Measurements from ENCODE around the gene ACAA1.

ACAA1 gene

DNA sequence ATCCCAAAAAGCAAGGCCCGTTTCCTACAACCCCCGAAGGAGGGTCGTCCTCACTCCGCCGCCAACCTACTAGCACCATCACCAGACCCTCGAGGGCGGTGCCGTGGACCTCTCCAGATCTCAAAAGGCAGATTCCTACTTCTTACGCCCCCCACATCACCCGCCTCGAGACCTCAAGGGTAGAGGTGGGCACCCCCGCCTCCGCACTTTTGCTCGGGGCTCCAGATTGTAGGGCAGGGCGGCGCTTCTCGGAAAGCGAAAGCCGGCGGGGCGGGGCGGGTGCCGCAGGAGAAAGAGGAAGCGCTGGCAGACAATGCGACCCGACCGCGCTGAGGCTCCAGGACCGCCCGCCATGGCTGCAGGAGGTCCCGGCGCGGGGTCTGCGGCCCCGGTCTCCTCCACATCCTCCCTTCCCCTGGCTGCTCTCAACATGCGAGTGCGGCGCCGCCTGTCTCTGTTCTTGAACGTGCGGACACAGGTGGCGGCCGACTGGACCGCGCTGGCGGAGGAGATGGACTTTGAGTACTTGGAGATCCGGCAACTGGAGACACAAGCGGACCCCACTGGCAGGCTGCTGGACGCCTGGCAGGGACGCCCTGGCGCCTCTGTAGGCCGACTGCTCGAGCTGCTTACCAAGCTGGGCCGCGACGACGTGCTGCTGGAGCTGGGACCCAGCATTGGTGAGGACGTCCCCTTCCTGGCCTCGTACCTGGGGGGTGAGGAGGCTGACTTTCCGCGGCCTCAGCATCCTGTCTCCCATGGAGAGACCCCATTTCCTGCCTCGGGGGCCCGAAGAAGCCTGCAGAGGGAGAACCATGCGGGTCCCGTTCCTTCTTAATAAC, 1.6 kb upstream of the ACAA1 start, which contains the start of gene MYD88:
TSS of gene MYD88 (plus strand) at position 313 of the 842 bp plus-strand sequence. CDS start at position 353, 40 bp downstream.
- peak; percentile 51; the same call in 1 of the 2 replicates for TF ChIP-seq ZFX (IDR thresholded peaks at IDR 0.05)
- TF ChIP-seq, protein P1, sequence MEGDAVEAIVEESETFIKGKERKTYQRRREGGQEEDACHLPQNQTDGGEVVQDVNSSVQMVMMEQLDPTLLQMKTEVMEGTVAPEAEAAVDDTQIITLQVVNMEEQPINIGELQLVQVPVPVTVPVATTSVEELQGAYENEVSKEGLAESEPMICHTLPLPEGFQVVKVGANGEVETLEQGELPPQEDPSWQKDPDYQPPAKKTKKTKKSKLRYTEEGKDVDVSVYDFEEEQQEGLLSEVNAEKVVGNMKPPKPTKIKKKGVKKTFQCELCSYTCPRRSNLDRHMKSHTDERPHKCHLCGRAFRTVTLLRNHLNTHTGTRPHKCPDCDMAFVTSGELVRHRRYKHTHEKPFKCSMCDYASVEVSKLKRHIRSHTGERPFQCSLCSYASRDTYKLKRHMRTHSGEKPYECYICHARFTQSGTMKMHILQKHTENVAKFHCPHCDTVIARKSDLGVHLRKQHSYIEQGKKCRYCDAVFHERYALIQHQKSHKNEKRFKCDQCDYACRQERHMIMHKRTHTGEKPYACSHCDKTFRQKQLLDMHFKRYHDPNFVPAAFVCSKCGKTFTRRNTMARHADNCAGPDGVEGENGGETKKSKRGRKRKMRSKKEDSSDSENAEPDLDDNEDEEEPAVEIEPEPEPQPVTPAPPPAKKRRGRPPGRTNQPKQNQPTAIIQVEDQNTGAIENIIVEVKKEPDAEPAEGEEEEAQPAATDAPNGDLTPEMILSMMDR (conservative IDR thresholded peaks at IDR 0.05): no peak
- H3K27ac ChIP-seq: peak within 1 kb of the TSS; percentile 96

DNA sequence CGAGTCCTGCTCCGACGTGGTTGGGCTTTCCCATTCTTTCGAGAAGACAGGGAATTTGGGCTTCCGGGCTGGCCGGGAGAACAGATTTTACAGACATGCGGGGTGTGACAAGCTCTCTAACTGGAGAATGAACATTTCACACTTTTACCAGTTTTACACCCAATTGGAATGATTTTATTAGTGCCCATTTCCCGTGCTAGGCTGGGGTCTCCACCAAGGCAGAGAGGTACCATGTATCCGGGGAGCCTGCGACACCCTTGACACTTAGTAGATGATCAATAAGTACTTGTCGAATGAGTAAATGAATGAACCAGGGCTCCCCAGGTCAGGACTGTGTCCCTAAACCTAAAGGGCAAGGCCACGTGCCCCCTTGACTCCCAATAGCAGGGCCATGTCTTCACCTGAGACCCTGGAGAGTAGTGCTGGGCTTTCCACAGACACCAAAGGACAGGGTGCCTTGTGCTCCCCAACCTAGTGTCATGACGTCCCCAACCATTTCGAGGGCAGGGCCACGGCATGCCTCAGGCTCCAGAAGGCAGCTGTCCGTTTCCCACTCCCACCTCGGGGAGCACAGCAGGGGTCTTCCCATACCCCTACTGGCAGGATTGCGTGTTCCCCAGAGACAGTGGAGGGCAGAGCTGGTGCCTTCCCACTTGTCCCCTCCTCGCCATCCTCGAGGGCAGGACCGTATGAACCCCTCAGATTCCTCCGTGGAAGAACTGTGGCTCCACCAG, 855 bp upstream of the ACAA1 start:
- TF ChIP-seq, protein P1 (conservative IDR thresholded peaks at IDR 0.05): no peak
- TF ChIP-seq ZFX (IDR thresholded peaks at IDR 0.05): no peak
- peak overlapping the region; percentile 96 for H3K27ac ChIP-seq

DNA sequence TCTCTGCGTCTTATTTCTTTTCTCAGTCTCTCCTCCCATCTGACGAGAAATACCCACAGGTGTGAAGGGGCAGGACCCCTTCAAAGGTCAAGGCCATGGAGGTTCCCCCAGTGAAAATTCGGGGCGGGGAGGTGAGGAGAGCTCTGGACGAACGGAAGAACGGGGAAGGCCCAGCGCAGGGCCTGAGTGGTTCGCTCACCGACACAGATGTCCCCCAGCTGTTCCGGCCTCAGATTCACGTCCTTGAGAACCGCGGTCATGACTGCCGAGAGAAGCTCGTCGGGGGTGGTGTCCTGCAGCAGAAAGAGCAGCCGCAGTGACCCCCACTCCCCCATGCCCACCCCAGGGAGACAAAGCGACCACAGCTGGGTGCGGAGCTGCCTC, 542 bp downstream of the ACAA1 start:
- H3K27ac ChIP-seq: peak overlapping the region; percentile 96

DNA sequence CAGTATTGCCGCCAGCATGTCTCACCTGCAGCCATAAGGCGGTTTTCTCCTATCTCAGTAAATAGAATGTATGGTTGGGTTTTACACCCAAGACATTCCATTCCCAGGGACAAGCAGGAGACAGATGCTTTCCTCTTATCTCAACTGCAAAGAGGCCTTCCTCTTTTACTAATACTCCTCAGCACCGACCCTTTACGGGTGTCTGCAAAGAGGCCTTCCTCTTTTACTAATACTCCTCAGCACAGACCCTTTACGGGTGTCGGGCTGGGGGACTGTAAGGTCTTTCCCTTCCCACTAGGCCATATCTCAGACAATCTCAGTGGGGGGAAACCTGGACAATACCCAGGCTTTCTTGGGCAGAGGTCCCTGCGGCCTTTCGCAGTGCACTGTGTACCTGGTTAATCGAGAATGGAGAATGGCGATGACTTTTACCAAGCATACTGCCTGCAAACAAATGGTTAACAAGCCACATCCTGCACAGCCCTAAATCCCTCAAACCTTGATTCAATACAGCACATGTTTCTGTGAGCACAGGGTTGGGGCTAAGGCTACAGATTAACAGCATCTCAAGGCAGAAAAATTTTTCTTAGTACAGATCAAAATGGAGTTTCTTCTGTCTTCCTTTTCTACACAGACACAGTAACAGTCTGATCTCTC, 1.2 kb downstream of the ACAA1 start:
- peak overlapping the region; percentile 96 for H3K27ac ChIP-seq

More for the DNA sequence above, 542 bp downstream of the ACAA1 start:
- no peak for TF ChIP-seq ZFX (IDR thresholded peaks at IDR 0.05)
- TF ChIP-seq, protein P1 (conservative IDR thresholded peaks at IDR 0.05): no peak

DNA sequence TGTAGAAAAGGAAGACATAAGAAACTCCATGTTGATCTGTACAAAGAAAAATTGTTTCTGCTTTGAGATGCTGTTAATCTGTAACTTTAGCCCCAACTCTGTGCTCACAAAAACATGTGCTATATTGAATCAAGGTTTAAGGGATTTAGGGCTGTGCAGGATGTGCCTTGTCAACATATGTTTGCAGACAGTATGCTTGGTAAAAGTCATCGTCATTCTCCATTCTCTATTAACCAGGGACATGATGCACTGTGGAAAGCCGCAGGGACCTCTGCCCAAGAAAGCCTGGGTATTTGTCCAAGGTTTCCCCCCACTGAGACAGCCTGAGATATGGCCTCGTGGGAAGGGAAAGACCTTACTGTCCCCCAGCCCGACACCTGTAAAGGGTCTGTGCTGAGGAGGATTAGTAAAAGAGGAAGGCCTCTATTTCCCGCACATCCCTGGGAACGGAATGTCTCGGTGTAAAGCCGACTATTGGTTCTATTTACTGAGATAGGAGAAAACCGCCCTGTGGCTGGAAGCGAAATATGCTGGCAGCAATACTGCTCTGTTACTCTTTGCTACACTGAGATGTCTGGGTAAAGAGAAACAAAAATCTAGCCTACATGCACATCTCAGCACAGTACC, 2.3 kb downstream of the ACAA1 start:
- H3K27ac ChIP-seq: peak overlapping the region; percentile 96

DNA sequence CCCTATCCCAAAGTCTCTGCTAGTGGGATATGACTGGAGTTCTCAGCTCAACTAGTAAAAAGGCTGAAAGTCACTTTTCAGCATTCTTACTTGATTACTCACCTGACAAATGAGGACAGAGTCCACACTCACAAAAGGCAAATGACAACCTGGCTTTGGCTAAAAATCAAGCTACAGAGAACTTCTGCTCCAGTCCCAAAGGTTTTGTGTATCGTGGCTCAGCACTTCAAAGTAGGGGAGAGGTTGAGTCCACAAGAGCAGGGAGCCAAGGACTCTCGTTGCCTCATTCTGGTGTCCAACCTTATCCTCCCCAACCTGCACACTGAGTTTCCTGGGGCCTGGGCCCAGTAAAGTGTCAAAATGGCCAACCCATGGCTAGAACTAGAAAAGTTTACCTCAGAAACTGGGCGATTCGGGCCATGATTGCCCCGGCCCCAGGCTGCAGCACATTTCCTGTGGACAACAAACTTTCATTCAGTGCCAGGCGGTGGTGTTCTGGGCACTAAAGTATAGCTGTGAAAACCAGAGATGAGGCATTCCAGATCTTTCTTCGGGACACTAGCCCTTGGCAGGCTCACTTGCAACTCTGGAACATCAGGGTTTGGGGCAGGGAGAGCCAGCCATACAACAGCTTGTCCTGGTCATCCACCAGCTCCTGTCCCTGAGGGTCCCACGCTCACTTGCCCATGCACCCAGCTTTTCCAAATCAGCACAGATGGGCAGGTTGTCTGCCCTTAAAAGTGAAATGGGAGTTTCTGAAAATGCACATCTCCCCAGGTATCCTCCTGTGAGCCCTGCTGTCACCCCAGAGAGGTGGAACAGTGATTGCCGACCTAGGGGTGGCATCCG, 3.1 kb downstream of the ACAA1 start:
- TF ChIP-seq, protein P1 (conservative IDR thresholded peaks at IDR 0.05): no peak
- no peak for TF ChIP-seq ZFX (IDR thresholded peaks at IDR 0.05)
- H3K27ac ChIP-seq: peak overlapping the region; percentile 96

DNA sequence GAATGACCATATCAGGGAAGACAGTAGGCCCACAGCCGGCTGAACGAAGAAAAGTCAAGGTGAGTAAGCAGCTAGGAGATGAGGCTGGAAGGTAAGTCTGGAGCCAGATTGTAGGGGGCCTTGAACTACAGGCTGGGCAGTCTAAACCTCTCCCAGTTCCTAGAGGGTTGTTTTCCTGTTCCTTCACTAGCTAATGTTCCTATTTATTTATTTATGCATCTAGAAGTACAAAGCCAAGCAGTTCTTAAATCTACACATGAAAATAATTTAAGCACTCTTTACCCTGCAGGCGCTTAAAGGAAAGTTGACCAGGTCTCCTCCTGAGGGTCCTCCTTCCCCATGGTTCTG, 3.7 kb downstream of the ACAA1 start:
- no peak for TF ChIP-seq ZFX (IDR thresholded peaks at IDR 0.05)
- TF ChIP-seq, protein P1 (conservative IDR thresholded peaks at IDR 0.05): no peak
- peak overlapping the region; percentile 96 for H3K27ac ChIP-seq

Measured in C4-2B (cell line).